Measurements from ENCODE around the gene KIAA1217.

Gene KIAA1217

GRCh38 chr10:24209946-24210491 is 1.1 kb downstream of the KIAA1217 start:
- DNase-seq (ENCODE audit: low read depth in 2 of 2): no peak

GRCh38 chr10:24210501-24210900 is 1.6 kb downstream of the KIAA1217 start:
- no peak for DNase-seq (ENCODE audit: low read depth in 2 of 2)

GRCh38 chr10:24213266-24213665 is 4.3 kb downstream of the KIAA1217 start:
- no peak for DNase-seq (ENCODE audit: low read depth in 2 of 2)

GRCh38 chr10:24213881-24214280 is 4.9 kb downstream of the KIAA1217 start:
- DNase-seq (ENCODE audit: low read depth in 2 of 2): no peak

- DNase-seq (ENCODE audit: low read depth in 2 of 2): no peak
Observed at GRCh38 chr10:24214762-24215161, 5.8 kb downstream of the KIAA1217 start.

- DNase-seq (ENCODE audit: low read depth in 2 of 2): no peak
Observed at GRCh38 chr10:24215196-24215595, 6.3 kb downstream of the KIAA1217 start.

GRCh38 chr10:24215603-24216002 is 6.7 kb downstream of the KIAA1217 start:
- no peak for DNase-seq (ENCODE audit: low read depth in 2 of 2)

GRCh38 chr10:24219963-24220362 is 11.0 kb downstream of the KIAA1217 start:
- DNase-seq (ENCODE audit: low read depth in 2 of 2): no peak

GRCh38 chr10:24223341-24223740 is 14.4 kb downstream of the KIAA1217 start:
- DNase-seq (ENCODE audit: low read depth in 2 of 2): no peak

- no peak for DNase-seq (ENCODE audit: low read depth in 2 of 2)
Observed at GRCh38 chr10:24223953-24224352, 15.0 kb downstream of the KIAA1217 start.

GRCh38 chr10:24228642-24229041 is 19.7 kb downstream of the KIAA1217 start:
- DNase-seq (ENCODE audit: low read depth in 2 of 2): no peak

- DNase-seq (ENCODE audit: low read depth in 2 of 2): no peak
Observed at GRCh38 chr10:24229909-24230308, 21.0 kb downstream of the KIAA1217 start.

- no peak for DNase-seq (ENCODE audit: low read depth in 2 of 2)
Observed at GRCh38 chr10:24231200-24231599, 22.3 kb downstream of the KIAA1217 start.

- no peak for DNase-seq (ENCODE audit: low read depth in 2 of 2)
Observed at GRCh38 chr10:24234784-24235183, 25.8 kb downstream of the KIAA1217 start.

GRCh38 chr10:24235471-24235870 is 26.5 kb downstream of the KIAA1217 start:
- no peak for DNase-seq (ENCODE audit: low read depth in 2 of 2)

GRCh38 chr10:24237801-24238395 is 29.0 kb downstream of the KIAA1217 start:
- DNase-seq (ENCODE audit: low read depth in 2 of 2): no peak

GRCh38 chr10:24238519-24239247 is 29.7 kb downstream of the KIAA1217 start:
- no peak for DNase-seq (ENCODE audit: low read depth in 2 of 2)

GRCh38 chr10:24239289-24240040 is 30.5 kb downstream of the KIAA1217 start:
- DNase-seq (ENCODE audit: low read depth in 2 of 2): no peak

GRCh38 chr10:24240041-24240751 is 31.3 kb downstream of the KIAA1217 start:
- no peak for DNase-seq (ENCODE audit: low read depth in 2 of 2)

- DNase-seq (ENCODE audit: low read depth in 2 of 2): no peak
Observed at GRCh38 chr10:24241536-24242040, 32.6 kb downstream of the KIAA1217 start.

- DNase-seq (ENCODE audit: low read depth in 2 of 2): no peak
Observed at GRCh38 chr10:24242562-24242961, 33.6 kb downstream of the KIAA1217 start.

GRCh38 chr10:24246365-24246764 is 37.4 kb downstream of the KIAA1217 start:
- DNase-seq (ENCODE audit: low read depth in 2 of 2): no peak
